Dermis blood vessel endothelial cell (primary cell): ENCODE measurements around the gene PRSS33. TPM values are rescaled to one million over a fixed set of nuclear protein-coding genes. Genes with fewer than 3 reads are reported as not detected.

Experiments used
- DNase-seq: peaks from one replicate; pipeline ENCODE4 v3.0.0; 2010
- total RNA-seq: library from RNA; depleted of rRNA; stranded (reverse); fragments of >200 nt; gene quantifications from 2 replicates; pipeline ENCODE4 v1.2.3, GENCODE V29; 2014

PRSS33 gene
- total RNA-seq, 1 donor from 2014 or later = not detected

DNA sequence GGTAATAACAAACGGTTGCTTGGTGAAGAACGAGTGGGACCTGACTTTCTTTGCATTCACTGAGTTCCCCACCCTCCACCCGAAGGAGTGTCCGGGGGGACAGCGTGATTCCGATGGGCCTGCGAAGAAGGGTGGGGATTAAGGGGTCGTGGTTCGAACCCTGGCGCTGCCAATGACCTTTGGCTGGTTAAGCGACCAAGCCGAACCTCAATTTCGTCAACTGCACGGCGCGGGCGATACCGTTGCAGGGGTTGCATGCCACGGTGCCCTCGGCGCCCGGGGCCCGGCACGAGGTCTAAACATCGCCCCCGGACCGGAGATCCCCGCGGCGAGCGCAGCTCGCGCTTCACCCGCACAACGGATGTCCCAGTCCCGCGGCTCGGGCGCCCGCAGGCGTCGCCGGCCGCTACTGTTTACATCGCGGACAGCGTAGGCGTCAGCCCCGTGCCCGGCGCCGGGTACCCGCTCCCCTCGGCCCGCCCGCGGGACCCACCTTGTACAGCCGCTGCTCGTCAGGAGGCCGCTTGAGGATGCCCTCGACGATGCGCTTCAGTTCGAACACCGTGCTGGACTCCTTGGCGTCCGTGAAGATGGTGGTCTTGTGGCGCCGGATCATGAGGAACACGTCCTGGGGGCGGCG lies 10.7 kb downstream of the PRSS33 start:
- DNase-seq = peak; percentile 41

DNA sequence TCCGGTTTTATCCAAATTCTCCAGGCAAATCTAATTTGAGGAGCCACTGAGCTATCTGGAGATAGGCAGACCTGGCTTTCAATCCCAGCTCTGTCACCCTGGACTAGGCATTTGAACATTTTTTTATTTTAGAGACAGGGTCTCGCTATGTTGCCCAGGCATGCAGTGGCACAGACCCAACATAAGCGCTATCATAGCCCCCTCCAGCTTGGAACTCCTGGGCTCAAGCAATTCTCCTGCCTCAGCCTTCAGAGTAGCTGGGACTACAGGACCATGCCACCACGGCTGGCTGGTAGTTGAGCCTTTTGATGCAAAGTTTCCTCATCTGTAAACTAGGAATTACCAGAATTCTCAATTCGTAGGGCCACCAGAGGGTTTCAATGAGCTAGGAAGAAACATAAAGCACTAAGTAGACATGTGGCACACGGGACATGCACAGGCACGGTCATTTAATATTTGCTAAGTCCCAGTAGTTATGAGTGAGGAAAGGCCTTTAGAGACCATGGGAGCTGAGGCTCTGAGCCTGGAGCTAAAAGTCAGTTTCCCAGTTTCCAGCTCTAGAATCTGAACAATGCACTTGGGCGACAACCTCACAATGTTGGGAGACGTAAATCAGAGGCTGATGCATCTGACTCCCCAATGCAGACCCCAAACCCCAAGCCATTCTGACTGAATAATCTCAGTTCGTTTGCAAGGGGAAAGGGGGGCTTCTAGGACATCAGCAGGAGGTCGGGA lies 11.4 kb downstream of the PRSS33 start:
- no peak for DNase-seq

GRCh38 chr16:2775131-2775716 lies 12.1 kb downstream of the PRSS33 start:
- no peak for DNase-seq

DNA sequence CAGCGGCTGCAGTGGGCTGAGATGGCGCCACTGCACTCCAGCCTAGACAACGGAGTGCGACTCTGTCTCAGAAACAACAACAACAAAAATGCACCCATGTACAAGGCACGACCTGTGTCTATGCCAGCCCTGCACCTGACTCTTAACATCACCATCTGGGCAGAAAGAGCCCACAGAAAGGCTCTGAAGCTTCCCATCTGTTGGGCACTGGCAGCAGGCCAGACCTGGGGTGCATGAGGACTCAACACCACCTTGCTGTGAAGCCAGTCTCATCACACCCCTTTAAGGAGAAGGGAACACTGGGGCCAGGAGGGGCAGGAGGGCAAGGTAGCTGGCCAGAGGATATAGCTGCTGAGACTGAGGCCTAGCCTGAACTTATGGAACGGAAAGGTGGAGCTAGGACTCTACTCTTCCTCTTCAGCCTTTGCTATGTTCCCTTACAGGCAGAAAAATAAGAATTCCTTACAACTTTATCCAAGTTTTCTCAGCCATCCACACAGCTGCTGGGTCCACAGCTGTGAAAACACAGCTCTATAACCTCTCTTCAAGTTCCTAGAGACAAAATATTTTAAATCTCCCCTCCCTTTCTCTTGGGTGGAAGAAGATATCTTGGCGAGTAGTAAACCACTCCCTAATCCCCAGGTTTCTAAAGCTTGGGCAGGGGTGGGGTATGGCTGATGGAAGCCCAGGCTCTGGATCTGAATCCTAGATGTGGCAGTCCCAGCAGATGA lies 13.0 kb downstream of the PRSS33 start:
- DNase-seq = no peak

DNA sequence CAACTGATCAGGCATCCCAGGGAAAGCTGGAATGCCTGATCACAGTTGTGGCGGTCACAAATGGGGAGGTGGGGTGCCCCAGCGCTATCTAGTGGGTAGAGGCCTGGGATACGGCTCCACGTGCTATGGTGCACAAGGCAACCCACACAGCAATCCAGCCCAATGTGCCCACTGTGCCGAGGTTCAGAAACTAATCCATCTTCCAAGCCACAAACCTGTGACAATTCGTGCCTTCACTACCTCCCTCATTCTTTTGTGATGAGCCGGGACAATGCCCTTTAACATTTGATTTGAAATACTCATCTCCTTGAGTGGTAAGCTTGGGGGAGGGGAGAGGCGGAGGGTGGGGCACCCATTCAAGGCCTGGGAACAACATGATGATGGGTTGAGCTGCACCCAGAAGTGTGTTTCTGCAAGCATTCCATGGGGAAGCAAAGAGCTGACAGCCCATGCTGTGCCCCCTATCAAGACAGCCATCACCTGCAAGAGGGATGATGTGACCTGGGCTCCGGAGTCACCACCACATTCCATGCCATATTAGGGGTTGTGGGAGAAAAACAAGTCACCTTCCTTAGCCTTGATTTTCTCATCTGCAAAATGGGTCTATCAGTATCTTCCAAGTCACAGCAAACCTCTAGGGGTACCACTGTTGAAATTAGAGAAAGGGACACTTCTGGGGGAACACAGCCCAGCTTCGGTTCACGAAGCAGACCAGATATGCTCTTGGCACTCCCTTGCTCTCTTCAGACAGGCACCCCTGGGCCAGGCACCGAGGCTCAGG lies 14.0 kb downstream of the PRSS33 start:
- DNase-seq = no peak

- DNase-seq = no peak
Observed at GRCh38 chr16:2771496-2772402, 15.6 kb downstream of the PRSS33 start.

DNA sequence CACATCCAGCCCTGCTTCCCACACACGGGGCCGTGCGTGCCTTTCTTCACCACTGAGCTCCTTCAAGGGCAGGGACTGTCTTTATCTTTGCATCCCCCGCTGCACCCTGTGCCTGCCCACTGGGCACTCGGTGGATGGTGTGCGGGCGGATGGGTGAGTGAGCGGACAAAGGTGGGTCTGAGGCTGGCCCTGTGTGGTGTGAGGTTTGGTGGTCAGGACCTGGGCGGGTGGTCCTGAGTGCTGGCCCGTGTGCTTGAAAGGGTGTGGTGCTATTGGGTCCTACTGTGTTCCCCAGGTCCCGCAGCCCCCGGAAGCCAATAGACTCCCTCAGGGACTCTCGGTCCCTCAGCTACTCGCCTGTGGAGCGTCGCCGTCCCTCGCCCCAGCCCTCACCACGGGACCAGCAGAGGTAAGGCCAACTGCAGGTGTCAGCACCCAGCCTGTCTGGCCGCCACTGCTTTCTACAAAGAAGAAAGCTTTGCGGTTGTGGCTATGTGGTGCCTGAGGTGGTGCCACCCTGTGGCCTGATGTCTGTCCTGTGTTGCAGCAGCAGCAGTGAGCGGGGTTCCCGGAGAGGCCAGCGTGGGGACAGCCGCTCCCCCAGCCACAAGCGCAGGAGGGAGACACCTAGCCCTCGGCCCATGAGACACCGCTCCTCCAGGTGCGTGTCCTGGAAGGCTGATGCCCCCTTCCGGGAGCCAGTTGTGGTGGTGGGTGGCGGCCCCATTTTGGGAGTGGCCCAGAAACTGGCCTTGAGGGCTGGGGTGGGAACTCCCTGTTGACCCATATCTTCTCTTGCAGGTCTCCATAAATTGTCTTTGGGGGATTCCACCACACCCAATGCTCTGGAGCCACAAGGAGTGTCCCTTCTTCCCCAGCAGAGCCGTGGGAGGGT lies 17.1 kb downstream of the PRSS33 start:
- DNase-seq = no peak

DNA sequence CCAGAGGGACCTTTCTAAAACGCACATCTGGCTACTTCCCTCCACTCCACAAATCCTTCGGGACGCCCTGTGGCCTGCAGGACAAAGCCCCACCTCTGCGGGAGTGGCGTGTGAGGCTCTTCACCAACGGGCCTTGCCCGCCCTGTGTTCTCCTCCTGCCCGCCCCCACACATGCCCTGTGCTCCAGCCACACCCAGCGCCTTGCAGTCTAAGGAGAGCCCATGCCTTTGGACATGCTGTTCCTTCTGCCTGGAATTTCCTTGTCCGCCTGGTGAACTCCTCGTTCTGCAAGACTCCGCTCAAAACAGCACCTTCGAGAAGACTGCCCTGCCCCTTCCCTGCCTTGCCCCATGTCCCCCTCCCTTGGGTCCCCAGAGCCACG lies 17.7 kb downstream of the PRSS33 start:
- no peak for DNase-seq

- DNase-seq = no peak
Observed at GRCh38 chr16:2769100-2769529, 18.2 kb downstream of the PRSS33 start.

GRCh38 chr16:2768403-2769089 lies 18.8 kb downstream of the PRSS33 start:
- no peak for DNase-seq

GRCh38 chr16:2767891-2768290 lies 19.5 kb downstream of the PRSS33 start:
- no peak for DNase-seq

GRCh38 chr16:2767140-2767731 lies 20.1 kb downstream of the PRSS33 start:
- DNase-seq = no peak

- no peak for DNase-seq
Observed at GRCh38 chr16:2766430-2767139, 20.8 kb downstream of the PRSS33 start.

- no peak for DNase-seq
Observed at GRCh38 chr16:2765462-2766404, 21.6 kb downstream of the PRSS33 start.

GRCh38 chr16:2764718-2765117 lies 22.6 kb downstream of the PRSS33 start:
- DNase-seq = peak; percentile 14

DNA sequence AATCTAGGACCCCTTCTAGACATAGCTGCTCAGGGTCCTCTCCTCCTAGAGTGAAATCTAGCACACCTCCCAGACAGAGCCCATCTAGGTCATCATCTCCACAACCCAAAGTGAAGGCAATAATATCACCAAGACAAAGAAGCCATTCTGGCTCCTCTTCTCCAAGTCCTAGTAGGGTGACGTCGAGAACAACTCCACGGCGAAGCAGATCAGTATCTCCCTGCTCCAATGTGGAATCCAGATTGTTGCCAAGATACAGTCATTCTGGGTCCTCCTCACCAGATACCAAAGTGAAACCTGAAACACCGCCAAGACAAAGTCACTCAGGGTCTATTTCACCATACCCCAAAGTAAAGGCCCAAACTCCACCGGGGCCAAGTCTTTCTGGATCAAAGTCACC lies 24.2 kb downstream of the PRSS33 start:
- no peak for DNase-seq

- DNase-seq = no peak
Observed at GRCh38 chr16:2762711-2763110, 24.6 kb downstream of the PRSS33 start.
